GM18858 (cell line): ENCODE data around the gene ZKSCAN3.
A peak's percentile ranks its signal among the peaks of the same experiment; 100 is the strongest.
"Not testable (repeated sequence)": the region's sequence is repeated elsewhere in the genome, so short reads cannot be mapped to it uniquely, and the experiment has no call there.

Experiments
- ATAC-seq: cut with Tn5 transposase; IDR thresholded peaks from one replicate; pipeline ENCODE4 v1.9.1; 2021; ENCODE audit not compliant: unreplicated experiment

The ZKSCAN3 gene

GRCh38 chr6:28371706-28372451, 22.1 kb downstream of the ZKSCAN3 start:
- peak; percentile 65 for ATAC-seq

DNA sequence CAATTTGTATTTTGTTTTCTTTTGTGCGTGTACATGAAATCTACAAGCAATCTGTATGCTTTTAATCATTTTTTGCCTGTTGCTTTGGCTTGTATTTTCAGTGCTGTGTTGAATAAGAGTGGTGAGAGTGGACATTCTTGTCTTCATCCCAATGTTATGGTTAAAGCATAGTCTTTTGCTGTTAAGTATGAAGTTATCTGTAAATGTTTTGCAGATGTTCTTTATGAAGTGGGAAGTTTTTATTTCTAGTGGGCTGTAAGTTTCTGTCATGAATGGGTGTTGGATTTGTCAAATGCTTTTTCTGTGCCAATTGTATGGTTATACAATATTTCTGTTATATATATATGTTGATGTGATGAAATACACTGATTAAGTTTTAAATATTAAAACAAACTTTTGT, 24.2 kb downstream of the ZKSCAN3 start:
- no peak for ATAC-seq

GRCh38 chr6:28377879-28378278, 28.1 kb downstream of the ZKSCAN3 start:
- ATAC-seq: no peak

DNA sequence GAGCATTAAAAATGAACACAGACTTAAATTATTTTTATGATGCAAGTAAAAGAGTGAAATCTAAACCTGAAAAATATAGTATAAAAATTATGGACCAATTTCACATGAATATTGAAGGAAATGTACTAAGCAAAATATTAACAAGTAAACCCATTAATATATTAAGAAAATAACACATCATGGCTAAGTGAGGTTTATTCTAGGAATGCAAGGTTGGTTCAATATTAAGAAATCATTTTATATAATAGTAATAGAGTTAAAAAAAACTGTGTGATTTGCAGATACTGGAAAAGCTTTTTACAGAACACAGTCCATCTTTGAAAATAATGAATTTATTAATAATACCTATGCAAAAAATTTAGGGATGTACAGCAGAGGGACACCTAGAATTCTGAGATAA, 28.9 kb downstream of the ZKSCAN3 start:
- no peak for ATAC-seq

DNA sequence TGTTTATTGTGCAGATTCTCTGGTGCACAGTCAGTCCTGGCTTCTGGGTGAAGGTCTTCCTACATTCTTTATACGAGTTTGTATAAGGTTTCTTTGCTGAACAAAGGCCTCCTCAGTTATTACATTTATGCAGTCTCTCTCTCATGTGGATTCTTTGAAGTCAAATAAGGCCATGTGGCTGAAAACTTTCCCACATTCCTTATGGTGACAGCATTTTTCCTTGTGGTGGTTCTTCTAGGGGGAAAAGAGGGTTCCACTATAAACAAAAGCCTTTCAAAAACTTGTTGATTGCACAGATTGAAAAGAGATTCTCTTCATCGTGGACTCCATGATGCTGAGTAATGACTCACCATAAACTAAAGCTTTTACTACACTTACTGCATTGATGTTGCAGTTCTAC, 30.6 kb downstream of the ZKSCAN3 start:
- no peak for ATAC-seq

GRCh38 chr6:28383235-28384142, 33.7 kb downstream of the ZKSCAN3 start:
- peak; percentile 71 for ATAC-seq

GRCh38 chr6:28384143-28384533, 34.4 kb downstream of the ZKSCAN3 start:
- no peak for ATAC-seq

DNA sequence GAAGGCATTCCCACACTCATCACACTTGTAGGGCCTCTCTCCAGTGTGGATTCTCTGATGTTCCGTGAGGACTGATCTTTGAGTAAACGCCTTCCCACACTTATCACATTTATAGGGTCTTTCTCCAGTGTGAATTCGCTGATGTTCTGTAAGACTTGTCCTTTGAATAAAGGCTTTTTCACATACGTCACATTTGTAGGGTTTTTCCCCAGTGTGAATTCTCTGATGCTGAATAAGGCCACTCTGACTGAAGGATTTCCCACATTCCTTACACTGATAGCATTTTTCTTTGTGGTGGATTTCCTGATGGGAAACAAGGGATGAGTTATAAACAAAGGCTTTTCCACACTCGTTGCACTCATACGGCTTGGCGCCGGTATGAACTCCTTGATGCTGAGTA, 40.9 kb downstream of the ZKSCAN3 start:
- no peak for ATAC-seq

DNA sequence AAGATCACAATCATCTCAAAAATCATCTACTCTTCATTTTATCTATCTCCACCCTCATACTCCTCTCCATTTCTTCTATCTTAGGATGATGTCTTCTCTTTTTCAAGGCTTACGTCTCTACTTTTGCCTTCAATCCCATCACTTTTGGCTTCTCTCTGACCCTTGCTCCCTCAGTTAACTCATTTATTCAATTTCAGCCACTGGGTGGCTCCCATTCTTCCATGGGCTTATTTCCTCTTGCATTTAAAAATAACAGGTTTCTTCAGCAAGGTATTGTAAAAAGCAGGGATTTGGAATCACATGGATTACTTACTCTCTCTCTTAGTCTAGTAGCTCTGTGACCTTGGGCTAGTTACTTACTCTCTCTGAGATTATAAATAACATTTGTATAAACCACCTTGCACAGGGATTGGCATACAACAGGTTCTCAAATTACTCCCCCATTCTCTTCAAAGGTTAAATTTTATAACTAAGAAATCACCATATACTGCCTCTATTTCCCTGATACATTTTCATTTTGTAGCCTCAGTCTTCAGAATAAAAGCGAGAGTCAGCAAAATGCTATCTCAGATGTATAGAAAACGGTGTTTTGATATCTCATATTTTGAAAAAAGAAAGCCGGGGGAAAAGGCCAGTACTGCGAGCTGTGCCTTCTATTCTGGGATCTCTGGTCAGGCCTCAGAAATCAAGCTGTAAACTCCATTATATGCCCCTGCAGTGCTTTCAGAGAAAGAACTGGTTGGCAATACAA, 44.3 kb downstream of the ZKSCAN3 start:
- ATAC-seq: no peak

GRCh38 chr6:28395918-28396317, 46.2 kb downstream of the ZKSCAN3 start:
- ATAC-seq: no peak

GRCh38 chr6:28399350-28400121, 49.8 kb downstream of the ZKSCAN3 start, which contains the start of gene ZSCAN12:
TSS of gene ZSCAN12 (minus strand) at chr6:28399747. CDS start at chr6:28398405, 1,342 bp downstream.
- peak; percentile 67 for ATAC-seq

DNA sequence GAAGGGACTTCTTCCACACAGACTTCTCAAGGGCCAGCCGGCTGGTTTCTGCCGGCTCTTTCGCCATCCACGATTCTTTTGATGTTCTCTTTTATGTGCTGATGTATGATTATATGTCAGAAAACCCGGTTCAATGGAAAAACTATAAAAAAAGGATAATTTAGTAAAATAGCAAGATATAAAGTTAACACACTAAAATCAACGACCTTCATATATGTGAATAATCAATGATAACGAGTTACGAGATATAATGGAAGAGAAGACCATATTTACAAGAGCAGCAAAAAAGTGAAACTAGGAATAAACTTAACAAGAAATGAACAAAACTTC, 50.3 kb downstream of the ZKSCAN3 start:
- ATAC-seq: peak; percentile 35

- no peak for ATAC-seq
Measured at GRCh38 chr6:28401172-28401571, 51.4 kb downstream of the ZKSCAN3 start.

GRCh38 chr6:28402197-28402596, 52.5 kb downstream of the ZKSCAN3 start:
- no peak for ATAC-seq

DNA sequence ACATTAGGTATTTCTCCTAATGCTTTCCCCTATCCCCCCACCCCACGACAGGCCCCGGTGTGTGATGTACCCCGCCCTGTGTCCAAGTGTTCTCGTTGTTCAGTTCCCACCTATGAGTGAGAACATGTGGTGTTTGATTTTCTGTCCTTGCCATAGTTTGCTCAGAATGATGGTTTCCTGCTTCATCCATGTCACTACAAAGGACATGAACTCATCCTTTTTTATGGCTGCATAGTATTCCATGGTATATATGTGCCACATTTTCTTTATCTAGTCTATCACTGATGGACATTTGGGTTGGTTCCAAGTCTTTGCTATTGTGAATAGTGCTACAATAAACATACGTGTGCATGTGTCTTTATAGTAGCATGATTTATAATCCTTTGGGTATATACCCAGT, 54.2 kb downstream of the ZKSCAN3 start:
- not testable (repeated sequence) for ATAC-seq

GRCh38 chr6:28407401-28407800, 57.7 kb downstream of the ZKSCAN3 start:
- no peak for ATAC-seq

DNA sequence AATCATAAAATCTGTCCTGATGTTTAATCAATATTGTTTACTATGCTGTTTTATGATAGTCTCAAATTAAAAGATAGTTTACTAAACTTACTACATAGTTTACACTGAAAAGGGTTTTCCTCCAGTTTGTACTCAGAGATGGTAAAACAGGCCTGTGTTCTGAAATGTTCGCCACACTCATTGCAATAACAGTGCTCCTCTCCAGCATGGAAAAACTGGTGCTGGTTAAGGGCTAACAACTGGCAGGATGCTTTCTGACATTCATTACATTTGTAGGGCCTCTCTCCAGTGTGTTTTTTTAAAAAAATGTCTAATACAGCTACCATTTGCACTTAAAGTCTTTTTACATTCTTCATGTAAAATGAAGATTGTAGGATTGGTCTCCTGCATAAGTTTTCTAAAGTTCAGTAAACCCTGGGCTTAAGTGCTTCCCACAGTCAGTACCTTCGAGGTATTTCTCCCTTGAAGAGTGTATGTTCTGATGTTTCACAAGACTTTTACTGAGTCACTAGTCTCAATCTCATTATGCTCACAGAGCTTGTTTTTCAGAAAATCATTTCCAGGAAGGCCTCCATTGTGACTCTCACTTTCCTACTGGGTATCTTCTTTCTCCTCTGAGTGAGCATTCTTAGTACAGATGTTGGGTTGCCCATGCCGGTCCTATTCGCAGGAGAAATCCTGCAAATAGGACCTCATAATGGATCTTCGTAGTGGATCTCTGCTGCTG, 58.5 kb downstream of the ZKSCAN3 start:
- no peak for ATAC-seq

DNA sequence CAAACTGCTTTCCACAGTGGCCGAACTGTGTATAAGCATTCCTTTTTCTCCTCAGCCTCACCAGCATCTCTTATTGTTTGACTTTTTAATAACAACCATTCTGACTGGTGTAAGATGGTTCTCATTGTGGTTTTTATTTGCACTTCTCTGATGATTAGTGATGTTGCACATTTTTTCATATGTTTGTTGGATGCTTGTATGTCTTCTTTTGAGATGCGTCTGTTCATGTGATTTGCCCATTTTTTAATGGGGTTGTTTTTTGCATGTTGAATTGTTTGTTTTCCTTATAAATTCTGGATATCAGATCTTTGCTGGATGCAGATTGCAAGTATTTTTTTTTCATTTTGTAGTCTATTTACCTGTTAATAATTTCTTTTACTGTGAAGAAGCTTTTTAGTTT, 61.0 kb downstream of the ZKSCAN3 start:
- no peak for ATAC-seq

DNA sequence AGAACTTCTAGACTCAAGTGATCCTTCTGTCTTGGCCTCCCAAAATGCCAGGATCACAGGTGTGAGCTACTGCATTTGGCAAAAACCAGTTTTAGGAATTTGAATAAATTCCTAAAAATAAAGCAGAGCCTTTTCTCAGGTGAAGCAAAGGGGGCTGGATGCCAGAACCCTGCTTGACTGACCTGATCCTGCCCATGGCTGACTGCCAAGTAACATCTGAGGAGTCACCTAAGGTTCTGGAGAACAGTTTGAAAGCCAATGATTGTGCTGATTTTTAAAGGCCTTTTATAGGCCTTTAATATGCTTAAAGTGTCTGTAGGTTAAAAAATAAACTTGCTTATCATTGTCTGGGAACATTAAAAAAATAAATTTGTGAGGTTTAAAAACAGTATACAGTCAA, 63.9 kb downstream of the ZKSCAN3 start:
- ATAC-seq: no peak
